Hematopoietic multipotent progenitor cell treated with erythropoietin and hydrocortisone succinate and interleukin-3 and kit ligand, for 8 days (in vitro differentiated cells): ENCODE results near the gene CUL4A.
"Not testable (repeated sequence)": the region's sequence is repeated elsewhere in the genome, so short reads cannot be mapped to it uniquely, and the experiment has no call there.

Experiments used
- DNase-seq: peaks from one replicate; pipeline ENCODE4 v3.0.0-alpha.2; 2015

The CUL4A gene

DNA sequence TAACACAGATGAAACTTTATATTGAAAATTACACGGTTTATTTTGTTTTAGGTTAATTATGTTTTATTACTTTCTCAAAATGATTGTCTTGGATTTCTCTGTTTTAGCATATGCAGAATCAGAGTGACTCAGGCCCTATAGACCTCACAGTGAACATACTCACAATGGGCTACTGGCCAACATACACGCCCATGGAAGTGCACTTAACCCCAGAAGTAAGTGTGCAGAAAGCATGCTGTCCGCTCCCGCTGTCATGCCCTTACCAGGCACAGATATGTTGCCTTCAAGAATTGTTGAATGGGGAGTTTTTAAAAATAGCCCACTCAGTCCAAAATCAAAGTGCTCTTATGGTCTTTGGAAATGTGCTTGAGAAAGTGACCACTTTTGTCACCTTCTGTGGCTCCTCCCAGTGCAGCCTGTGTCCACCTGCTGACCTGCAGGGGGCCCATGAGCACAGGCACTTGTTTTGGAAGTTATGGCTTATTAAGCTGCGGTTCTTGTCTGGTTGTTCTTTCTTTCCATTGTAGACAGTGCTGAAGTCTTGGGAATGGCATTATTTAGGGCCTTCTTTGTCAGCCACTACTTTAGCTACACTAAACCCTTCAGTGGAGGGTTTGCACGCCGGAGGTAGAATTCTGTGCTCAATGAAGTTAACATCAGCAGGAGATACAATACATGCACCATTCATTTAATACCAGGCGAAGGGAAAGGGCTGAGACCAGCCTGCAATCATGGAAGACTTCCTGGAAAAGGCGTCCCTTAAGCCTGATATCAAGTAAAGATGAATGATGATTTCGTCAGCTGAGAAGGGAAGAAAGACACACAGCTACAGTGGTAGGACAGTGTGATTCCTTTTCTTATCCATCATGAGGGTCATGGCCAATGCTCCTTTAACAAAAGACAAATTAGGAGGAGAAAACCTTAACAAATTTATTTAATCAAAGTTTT lies 36.7 kb downstream of the CUL4A start:
- peak; percentile 16 for DNase-seq

DNA sequence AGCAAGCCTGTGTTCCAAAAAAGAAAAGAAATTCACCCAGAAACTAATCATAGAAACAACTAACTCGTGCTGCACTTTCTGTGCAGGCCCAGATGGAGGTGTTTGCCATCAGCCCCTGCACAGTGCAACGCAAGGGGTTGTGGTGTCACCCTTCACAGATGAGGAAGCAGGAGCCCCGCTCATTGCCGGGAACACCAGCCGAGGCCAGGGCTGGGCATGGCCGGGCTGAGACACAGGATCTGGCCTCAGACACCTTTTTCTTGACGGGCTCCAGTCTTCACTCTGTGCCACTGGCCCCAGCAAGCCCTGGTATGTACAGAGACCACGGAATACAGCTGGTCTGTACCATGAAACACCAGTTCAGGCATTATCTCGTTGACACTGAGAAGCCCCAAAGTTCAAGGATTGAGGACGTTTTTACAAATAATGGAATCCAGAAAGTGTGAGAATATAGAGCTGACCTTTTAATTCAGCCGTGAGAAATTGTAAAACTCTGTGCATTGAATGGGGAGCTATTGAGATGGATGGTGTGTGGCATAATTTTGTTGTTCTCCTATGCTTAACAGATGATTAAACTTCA lies 43.2 kb downstream of the CUL4A start:
- DNase-seq = no peak

DNA sequence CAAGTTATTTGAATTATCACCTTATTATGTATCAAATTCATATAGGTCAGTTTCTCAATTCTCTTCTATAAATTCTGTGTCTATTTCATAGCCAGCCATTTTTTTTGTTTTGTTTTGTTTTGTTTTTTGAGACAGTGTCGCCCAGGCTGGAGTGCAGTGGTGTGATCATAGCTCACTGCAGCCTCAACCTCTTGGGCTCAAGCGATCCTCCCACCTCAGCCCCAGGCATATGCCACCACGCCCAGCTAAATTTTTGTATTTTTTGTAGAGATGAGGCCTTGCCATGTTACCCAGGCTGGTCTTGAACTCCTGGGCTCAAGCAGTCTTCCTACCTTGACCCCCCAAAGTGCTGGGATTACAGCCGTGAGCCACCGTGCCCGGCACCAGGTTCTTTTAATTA lies 48.5 kb downstream of the CUL4A start:
- not testable (repeated sequence) for DNase-seq

DNA sequence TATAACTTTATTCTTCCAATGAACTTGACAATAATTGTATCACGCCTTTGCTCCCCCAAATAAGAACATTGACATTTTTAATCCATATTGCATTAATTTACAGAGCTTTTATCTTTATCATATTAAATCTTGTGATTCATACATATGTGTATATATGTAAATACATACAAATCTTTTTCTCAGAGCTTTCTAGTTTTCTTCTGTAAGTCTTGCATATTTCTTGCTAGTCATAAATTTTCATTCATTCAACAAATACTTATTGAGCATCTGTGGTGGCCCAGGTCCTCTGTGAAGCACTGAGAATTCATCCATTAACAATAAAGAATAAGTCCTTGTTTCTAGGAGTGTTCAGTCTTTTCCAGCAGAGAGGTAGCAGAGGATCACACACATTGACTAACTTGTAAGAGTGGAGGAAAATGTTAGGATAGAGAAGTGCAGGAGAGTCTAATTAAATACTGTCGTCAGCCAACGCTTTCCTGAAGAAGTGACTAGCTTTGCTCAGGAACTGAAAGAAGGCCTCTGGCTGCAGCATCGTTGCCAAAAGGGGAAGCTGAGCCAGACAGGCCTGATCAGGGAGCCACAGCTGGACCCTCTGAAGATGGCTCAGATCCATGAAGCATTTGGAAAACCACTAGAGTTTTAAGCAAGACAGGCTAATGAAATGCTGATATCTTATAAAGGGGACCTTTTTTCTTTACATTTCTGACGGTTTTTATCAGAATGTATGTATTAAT lies 49.1 kb downstream of the CUL4A start:
- DNase-seq = no peak

DNA sequence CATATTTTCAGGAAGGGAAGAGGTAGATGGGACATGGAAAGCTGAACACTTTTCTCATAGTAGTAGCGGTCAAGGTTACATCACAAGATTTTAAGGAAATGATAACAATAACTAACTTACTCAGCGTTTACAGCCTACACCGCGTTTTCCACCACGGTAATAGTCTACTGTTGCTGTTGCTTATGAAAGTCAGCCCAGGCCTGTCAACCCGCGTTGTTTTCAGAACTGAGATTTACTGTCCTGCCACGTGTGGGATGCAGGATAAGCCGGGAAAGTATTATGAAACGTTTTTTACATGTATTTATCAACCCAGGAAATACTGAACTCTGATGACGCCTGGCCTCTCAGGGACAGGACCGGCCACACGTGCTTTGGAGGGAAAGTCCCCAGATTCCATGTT lies 51.6 kb downstream of the CUL4A start:
- DNase-seq = no peak

DNA sequence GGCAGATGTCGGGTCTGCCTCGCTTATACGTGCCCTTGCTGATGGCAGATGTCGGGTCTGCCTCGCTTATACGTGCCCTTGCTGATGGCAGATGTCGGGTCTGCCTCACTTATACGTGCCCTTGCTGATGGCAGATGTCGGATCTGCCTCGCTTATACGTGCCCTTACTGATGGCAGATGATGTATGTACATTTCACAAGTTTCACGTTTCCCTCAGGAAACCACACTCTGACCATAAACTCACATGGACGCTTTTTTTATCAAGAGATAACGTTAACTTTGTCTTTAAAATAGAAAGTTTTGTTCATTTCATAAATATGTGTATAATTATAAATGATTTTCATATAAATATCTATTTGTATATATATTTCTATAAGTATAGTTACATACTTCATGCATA lies 53.6 kb downstream of the CUL4A start:
- DNase-seq = not testable (repeated sequence)

DNA sequence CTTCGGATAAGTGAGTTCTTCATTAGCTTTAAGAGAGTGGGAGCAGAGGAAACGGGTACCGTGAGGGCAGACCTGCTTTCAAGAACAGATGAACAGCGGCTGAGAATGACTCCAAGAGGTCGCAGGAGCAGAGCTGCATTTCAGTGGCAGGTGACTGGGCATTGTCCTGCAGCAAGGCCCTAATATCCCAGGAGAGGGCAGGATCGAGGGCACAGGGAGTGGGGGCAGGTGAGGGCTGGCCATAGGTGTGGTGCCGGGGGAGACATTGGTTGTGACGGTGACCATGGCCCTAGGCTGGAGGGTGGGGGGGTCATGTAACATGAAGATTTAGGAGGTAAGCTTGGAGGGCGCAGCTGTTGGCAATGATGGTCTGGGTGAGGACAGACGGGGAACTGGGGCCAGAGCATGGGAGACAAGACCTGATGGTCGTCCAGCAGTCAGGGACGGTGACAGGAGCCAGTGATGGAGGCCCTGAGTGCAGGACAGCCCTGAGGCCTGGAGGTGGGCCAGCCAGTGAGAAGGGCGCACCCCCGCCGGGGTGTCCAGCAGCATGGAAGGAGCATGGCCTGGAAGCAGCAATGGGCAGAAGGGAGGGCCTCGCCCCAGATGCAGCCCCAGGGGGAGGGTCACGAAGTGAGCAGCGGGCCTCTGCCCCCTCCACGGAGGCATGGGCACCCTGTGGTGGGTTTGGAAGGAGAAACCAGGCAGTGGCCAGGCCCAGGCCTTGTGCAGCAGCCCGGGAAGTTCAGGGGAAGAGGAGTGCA lies 58.4 kb downstream of the CUL4A start:
- no peak for DNase-seq

DNA sequence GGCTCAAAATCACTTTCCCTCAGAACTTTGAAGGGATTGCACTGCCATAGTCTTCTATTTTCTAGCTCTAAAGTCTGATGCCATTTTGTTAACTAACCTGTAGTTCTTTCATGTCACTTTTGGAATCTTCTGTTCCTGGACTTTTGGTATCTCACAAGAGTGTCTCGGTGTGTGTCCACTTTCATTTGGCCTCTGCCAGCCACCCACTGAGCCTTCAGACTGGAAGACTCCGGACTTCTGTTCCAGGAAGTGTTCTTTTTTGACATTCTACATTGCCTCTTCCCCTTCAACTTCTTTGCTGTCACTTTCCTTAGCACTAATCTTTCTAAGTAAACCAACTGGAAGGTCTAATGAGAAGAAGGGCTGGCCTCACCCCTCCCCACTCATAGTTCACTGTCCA lies 62.6 kb downstream of the CUL4A start:
- no peak for DNase-seq

DNA sequence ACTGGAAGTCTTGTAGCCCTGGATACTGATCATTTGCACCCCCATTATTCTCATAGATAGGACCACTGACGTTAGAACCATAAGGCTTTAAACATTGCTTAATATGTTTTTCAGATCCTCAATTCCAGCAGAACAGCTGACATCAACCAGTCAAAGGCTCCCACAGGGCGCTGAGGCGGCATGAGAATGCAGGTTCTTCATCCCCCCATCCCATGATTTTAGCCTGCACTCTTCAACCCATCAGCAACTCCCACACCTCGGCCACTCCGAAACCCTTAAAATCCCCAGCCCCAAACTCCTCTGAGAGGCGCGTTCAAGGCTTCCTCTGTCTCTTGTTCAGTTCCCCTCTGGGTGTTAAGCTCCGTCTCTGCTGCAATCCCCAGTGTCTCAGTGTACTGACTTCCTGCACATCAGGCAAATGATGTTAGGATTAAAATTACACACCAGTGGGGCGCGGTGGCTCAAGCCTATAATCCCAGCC lies 63.3 kb downstream of the CUL4A start:
- DNase-seq = no peak

DNA sequence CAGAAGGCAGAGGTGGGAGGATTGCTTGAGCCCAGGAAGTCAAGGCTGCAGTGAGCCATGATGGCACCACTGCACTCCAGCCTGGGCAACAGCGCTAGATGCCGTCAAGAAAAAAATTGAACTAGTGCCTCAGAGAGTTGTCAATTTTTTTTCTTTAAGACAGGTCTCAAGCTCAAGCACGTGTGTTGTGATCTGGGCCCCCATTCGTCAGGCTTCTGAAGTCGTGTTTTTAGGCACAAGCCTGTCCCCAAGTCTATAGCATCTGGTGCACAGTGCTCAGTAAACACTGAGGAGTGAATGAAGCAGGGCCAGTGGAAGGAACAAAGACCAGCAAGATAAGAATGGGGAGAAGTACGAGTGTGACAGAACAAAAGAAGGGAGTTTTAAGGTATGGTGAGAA lies 63.9 kb downstream of the CUL4A start:
- no peak for DNase-seq

DNA sequence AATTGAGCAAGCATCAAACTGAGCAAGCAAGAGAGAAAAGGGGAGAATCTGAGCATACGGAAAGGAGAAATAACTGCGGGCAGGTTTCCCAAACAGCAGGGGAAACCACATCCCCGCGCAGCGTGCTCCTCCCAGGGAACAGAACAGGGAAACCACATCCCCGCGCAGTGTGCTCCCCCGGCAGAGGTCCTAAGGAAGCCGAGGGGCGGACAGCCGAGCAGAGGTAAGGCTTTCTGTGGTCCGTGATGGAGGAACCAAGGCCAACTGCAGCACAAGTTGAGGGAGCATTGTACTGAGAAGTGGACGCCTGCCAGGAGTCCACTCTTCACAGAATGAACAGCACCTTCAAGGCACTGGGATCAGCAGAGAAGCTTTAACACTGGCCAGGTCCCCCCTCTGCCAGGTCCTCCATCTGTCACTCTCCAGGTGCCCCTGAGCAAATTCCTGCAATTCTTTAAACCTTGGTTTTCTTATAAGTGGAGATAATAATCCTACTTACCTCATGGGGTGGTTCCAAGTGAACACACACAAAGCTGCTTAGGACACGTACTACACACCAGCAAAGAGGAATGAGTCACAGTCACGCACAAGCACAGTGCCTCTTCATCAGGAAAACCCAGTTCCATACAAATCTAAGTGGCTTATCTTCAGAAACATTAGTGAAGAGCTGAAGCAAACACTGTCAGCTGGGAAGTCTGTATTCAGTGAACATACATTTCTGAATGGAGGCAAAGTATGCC lies 64.6 kb downstream of the CUL4A start:
- DNase-seq = peak; percentile 32

DNA sequence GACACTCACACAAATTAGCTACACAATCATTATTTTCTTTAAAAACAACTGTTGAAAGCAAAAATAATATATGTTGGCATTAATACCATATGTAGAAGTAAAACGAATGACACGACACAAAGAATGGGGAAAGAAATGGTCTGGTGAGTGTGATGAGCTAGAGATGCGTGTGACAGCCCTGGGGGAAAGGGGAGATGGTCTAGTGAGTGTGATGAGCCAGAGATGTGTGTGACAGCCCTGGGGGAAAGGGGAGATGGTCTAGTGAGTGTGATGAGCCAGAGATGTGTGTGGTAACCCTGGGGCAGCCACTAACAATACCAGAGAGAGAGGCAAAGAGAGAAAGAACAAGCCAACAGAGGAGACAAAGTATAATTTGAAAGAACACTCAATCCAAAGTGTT lies 65.3 kb downstream of the CUL4A start:
- DNase-seq = no peak

DNA sequence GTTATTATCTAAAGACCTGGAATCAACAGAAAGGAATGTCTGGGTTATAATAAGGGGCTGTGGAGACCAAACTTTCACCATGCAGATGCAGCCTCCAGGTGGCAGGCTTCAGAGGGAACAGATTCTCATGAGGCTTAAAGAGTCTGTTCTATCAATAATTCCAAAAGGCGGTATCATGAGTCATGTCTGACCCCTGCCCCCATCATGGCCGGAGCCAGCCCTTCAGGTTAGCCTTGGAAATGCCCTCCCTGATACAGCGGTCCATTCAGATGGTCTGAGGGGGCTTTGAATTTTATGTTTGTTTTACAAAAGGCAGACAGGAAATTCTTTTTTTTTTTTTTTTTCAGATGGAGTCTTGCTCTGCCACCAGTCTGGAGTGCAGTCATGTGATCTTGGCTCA lies 66.0 kb downstream of the CUL4A start:
- DNase-seq = peak; percentile 74

DNA sequence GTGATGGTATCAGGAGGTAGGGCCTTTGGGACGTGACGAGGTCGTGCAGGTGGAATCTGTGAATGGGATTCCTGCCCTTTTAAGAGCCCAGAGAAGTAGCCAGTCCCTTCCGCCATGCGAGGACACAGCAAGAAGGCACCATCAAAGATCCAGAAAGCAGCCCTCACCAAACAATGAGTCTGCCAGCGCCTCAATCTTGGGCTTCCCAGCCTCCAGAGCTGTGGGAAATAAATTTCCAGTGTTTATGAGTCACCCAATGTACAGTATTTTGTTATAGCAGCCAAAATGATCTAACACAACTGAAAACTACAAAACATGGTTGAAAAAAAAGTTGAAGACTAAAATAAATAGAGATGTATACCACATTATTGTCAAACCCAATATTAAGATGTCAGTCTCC lies 70.7 kb downstream of the CUL4A start:
- no peak for DNase-seq

DNA sequence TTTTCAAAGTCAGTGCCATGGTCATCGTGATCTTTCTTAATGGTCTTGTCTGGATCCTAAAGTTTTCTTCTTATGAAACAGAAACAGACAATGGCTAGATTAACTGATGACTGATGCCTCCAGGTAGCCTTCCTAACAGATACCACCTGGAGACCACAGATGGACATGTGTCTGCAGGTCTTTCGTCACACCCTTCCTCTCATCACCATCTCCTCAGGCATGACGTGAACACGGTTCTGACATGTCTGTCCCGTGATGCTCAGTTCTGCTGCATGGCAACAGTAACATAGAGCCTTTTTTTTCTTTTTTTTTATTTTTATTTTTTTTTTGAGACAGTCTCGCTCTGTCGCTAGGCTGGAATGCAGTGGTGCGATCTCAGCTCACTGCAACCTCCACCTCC lies 74.5 kb downstream of the CUL4A start:
- DNase-seq = no peak

DNA sequence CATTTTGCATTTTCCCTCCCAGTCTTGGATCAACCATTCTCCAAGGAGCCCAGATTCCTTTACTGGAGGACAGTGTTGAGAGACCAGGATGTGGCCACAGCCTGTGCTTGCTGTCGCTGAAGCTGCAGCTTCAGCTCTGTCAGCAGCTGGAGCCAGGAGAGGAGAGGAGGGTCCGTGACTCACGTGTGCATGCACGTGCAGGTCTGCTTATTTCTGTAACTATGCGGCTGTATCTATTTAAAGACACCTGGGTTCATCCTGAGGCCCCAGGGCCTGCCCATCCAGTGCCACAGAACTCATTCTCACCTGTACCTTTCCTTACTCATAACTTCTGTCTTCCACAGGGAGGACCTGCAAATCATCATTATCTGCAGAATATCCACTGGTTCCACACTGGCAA lies 79.5 kb downstream of the CUL4A start:
- DNase-seq = no peak

DNA sequence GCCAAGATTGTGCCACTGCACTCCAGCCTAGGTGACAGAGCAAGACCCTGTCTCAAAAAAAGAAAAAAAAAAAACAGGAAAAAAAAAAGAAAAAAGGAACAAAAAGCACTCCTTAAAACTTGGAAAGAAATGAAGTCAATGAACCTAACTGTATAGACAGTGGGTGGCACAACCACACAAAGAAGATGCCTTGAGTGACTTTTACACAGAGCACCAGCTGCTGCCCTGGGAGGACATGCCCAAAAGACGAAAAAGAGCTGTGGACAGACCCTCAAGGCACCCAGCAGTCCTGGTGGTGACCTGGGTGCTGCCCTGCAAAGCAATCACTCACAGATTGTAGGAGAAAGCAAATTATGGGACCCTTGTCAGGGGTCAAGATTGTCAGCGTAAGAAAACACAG lies 81.7 kb downstream of the CUL4A start:
- DNase-seq = no peak

DNA sequence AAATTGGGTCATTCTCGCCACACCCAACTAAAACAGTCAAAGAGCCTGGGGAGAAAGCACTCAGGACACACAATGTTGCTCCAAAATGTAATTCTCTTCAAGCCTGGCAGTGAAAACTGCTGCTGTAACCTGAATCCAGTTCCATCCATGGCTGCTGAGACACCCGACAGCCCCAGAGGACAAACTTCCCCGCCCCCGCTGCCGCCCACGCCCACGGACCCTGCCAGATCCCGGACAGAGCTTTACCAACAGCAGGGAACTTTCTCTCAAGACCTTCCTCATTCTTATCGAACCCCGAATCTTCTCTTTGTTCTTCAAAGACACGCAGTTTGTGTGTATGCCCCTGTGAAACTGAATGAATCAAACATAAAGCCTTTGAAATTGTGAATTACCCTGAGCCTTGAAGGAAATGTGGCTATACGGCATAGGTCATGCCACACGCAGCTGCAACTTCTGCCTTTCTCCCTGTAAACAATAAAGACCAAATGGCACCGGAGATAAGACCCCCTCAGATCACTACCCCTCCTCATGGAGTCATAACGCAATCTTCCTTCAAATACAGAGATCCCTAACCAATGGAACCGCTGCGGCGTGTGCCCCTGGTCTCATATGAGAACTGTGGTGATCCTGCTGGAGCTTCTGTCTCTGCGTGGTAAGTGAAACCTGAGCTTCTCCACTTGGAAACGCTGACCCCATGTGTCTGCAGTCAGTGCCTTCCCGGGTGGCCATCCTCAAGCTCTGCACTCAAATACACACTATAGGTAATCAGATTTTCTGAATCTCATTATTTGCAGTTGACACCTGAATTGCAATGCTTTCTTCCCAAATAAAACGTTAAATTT lies 82.8 kb downstream of the CUL4A start:
- DNase-seq = peak; percentile 13

DNA sequence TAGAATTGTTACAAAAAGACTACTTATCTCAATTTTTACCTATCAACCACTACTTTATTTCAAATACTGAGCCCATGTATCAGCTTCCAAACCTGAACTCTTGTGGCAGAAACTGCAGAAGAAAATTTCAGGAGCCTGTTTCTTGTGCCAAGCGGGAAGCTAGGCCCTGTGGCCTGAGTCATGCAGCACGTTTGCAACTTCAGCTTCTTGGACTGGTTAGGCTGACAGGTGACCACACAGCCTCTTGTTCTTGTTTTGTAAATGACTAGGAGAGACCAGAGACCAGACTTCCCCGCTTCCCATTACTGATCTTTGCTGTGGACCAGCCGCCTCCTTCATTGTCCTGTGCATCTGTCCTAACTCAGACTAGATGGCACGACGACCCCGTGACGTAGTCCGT lies 84.3 kb downstream of the CUL4A start:
- DNase-seq = no peak

DNA sequence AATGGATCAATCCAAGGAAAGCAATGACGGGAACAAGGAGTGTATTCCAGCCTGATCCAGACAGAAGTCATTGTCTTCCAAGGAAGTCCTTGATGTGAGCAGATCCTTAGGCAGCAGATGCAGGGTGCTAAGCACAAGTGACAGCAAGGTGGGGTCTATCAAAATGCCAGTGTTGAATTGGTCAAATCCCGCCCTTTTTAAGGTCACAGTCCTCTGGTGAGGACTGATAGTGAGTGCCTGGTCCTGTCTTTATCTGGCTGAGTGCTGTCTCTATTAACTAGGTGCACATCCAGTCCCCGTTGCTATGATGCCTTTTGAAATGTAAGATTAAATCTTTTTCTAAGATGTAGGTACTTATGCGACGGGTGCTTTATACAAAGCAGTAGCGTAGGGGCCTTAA lies 86.4 kb downstream of the CUL4A start:
- DNase-seq = peak; percentile 82

DNA sequence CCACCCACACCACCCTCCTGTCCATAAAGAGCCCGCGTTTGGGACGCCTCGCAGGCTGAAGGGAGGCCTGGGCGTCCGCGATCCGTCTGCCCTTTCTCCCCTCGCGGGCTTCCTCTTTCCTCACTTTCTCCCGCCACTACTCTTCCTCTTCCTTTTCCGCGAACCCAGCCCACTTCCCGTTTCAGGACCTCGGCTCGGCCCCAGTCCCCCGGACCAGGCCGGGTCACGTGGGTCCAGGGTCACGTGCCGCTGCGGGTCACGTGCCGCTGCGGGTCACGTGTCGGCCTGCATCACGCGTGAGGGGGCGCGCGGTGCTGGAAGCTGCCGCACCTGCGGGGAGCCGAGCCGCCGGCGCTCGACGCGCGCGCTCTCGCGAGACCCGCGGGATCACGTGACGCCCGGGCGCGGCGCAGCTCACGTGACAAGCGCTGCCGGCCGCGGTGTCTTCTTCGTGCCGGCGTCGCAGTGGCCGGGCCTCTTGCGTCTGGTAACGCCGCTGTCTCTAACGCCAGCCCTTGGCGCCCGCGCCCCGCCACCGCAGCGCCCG lies 87.5 kb downstream of the CUL4A start, which contains the start of gene LAMP1:
Gene LAMP1 (plus strand): TSS at position 417 of the 547 bp plus-strand sequence. CDS start 196 bp downstream, outside the sequence.
- DNase-seq = peak; percentile 95
